Eye (tissue), 1 donor: ENCODE measurements around the gene PSMC5.
A peak's percentile ranks its signal among the peaks of the same experiment; 100 is the strongest.

Experiments used
- DNase-seq: peaks from one replicate; pipeline ENCODE4 v3.0.0-alpha.2; 2015

The PSMC5 gene

GRCh38 chr17:63821804-63822203 lies 5.4 kb upstream of the PSMC5 start:
- DNase-seq: no peak

- DNase-seq: no peak
These were observed 4.7 kb upstream of the PSMC5 start for GRCh38 chr17:63822537-63822936.

- DNase-seq: no peak
These were observed 3.4 kb upstream of the PSMC5 start for GRCh38 chr17:63823659-63824331.

GRCh38 chr17:63824362-63824761 lies 2.9 kb upstream of the PSMC5 start:
- no peak for DNase-seq

GRCh38 chr17:63826468-63827001 lies 696 bp upstream of the PSMC5 start:
- no peak for DNase-seq

GRCh38 chr17:63827801-63828221 lies 580 bp downstream of the PSMC5 start:
- DNase-seq: no peak

GRCh38 chr17:63828936-63829335 lies 1.7 kb downstream of the PSMC5 start:
- DNase-seq: no peak

- DNase-seq: no peak
These were observed 3.0 kb downstream of the PSMC5 start for GRCh38 chr17:63830278-63830677.

- no peak for DNase-seq
These were observed 3.8 kb downstream of the PSMC5 start for GRCh38 chr17:63830904-63831491.

GRCh38 chr17:63831505-63831904 lies 4.3 kb downstream of the PSMC5 start:
- no peak for DNase-seq

GRCh38 chr17:63832014-63832413 lies 4.8 kb downstream of the PSMC5 start:
- no peak for DNase-seq

GRCh38 chr17:63832455-63832854 lies 5.2 kb downstream of the PSMC5 start:
- DNase-seq: no peak

GRCh38 chr17:63833026-63833740 lies 6.0 kb downstream of the PSMC5 start:
- no peak for DNase-seq

GRCh38 chr17:63833741-63834373 lies 6.6 kb downstream of the PSMC5 start:
- DNase-seq: no peak

GRCh38 chr17:63834431-63835166 lies 7.4 kb downstream of the PSMC5 start:
- DNase-seq: peak; percentile 81

- DNase-seq: no peak
These were observed 8.0 kb downstream of the PSMC5 start for GRCh38 chr17:63835167-63835720.

- DNase-seq: no peak
These were observed 9.6 kb downstream of the PSMC5 start for GRCh38 chr17:63836811-63837210.

GRCh38 chr17:63837480-63837879 lies 10.2 kb downstream of the PSMC5 start:
- no peak for DNase-seq

GRCh38 chr17:63837962-63838600 lies 10.8 kb downstream of the PSMC5 start:
- no peak for DNase-seq

- DNase-seq: peak; percentile 56
These were observed 11.5 kb downstream of the PSMC5 start for GRCh38 chr17:63838631-63839171.

GRCh38 chr17:63840591-63841349 lies 13.5 kb downstream of the PSMC5 start:
- DNase-seq: no peak
